ENCODE results near the gene DUSP18. TPM values are rescaled to one million over a fixed set of nuclear protein-coding genes. Genes with fewer than 3 reads are reported as not detected.
"Not testable (repeated sequence)": the region's sequence is repeated elsewhere in the genome, so short reads cannot be mapped to it uniquely, and the experiment has no call there.

DUSP18 gene
- total RNA-seq, 3 donors from 2014 or later: 5.9 to 12.0 (median 8.0) TPM

DNA sequence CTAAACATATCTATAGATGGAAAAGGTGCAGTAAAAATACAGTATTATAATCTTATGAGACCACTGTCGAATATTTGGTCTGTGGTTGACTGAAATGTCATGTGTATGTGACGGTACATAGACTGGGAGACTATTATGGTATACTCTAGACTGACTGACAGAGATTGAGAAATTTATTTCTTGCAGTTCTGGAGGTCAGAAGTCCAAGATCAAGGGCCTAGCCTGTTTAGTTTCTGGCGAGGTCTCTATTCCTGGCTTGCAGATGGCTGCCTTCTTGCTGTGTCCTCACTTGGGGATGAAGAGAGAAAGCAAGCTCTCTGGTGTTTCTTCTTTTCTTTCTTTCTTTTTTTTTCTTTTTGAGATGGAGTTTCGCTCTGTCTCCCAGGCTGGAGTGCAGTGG lies 19.7 kb upstream of the DUSP18 start:
- no peaks in the 10 kb centered on the region for H3K4me1 ChIP-seq
- H3K36me3 ChIP-seq: no peaks in the 10 kb centered on the region
- TF ChIP-seq POLR2AphosphoS5 (IDR thresholded peaks at IDR 0.05) (no peak), POLR2A (IDR thresholded peaks at IDR 0.05) (no peak)
- TF ChIP-seq, protein P1, sequence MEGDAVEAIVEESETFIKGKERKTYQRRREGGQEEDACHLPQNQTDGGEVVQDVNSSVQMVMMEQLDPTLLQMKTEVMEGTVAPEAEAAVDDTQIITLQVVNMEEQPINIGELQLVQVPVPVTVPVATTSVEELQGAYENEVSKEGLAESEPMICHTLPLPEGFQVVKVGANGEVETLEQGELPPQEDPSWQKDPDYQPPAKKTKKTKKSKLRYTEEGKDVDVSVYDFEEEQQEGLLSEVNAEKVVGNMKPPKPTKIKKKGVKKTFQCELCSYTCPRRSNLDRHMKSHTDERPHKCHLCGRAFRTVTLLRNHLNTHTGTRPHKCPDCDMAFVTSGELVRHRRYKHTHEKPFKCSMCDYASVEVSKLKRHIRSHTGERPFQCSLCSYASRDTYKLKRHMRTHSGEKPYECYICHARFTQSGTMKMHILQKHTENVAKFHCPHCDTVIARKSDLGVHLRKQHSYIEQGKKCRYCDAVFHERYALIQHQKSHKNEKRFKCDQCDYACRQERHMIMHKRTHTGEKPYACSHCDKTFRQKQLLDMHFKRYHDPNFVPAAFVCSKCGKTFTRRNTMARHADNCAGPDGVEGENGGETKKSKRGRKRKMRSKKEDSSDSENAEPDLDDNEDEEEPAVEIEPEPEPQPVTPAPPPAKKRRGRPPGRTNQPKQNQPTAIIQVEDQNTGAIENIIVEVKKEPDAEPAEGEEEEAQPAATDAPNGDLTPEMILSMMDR (IDR thresholded peaks at IDR 0.05): no peak
- no peak for DNase-seq (ENCODE audit: low spot score in 2 of 2)
- no peaks in the 10 kb centered on the region for H3K9me3 ChIP-seq
- no peak overlapping the region for H3K4me3 ChIP-seq
- no peaks in the 10 kb centered on the region for H3K27me3 ChIP-seq
- intact Hi-C loops (cut with DNase I; ENCODE audit: low total_unique reads): no loop called here
- no peak overlapping the region for H3K27ac ChIP-seq

DNA sequence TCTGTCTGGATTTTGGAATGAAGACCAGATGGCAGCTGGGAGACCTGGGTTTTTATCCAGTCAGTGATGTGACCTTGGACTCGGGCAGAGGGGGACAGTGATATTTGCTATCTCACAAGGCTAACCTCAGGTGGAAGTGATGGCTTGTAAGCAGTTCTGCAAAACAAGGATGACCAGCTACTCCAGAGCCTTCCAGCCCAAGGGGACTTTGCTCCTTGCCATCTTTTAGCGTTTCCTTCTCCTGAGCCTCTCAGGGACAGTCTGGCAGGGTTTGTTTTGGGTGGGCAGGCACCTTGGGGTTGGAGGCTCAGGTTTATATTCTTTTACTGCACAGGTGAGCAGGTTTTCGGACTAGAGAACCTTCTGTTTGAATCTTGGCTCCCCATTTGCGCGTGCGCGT lies 17.5 kb upstream of the DUSP18 start:
- no peak for DNase-seq (ENCODE audit: low spot score in 2 of 2)
- H3K27ac ChIP-seq: no peak overlapping the region

DNA sequence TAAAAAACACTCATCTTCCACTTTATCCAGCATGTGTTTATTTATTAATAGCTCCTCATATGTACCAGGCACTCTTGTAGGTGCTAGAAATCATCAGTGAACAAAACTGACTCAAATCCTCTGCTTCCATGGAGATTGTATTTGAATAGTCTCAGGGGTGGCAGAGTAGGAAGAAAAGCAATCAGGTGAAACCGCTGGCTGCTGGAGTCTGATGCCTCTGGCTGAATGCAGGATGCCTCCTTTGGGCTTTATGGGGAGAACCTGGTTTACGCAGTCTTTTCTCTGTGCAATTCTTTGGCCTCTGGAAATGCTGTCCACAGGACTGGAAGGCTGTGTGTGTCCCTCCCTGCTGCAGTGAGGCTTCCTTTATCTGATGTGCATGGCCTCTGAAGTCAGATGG lies 14.2 kb upstream of the DUSP18 start:
- TF ChIP-seq, protein P1 (IDR thresholded peaks at IDR 0.05): no peak
- no peak for TF ChIP-seq POLR2AphosphoS5 (IDR thresholded peaks at IDR 0.05)
- TF ChIP-seq POLR2A (IDR thresholded peaks at IDR 0.05): no peak
- Histone ChIP-seq H3K9me3 (no peaks in the 10 kb centered on the region), H3K27me3 (no peaks in the 10 kb centered on the region), H3K27ac (no peak overlapping the region), H3K4me3 (no peak overlapping the region), H3K36me3 (no peaks in the 10 kb centered on the region), H3K4me1 (no peaks in the 10 kb centered on the region)
- DNase-seq (ENCODE audit: low spot score in 2 of 2): no peak
- intact Hi-C loops (cut with DNase I; ENCODE audit: low total_unique reads): no loop called here

More for the DNA sequence above, 17.5 kb upstream of the DUSP18 start:
- no peaks in the 10 kb centered on the region for H3K36me3 ChIP-seq
- no peak for TF ChIP-seq POLR2AphosphoS5 (IDR thresholded peaks at IDR 0.05)
- TF ChIP-seq, protein P1 (IDR thresholded peaks at IDR 0.05): no peak
- no peak for TF ChIP-seq POLR2A (IDR thresholded peaks at IDR 0.05)
- no peaks in the 10 kb centered on the region for H3K9me3 ChIP-seq
- intact Hi-C loops (cut with DNase I; ENCODE audit: low total_unique reads): no loop called here
- H3K4me1 ChIP-seq: no peaks in the 10 kb centered on the region
- H3K4me3 ChIP-seq: no peak overlapping the region
- no peaks in the 10 kb centered on the region for H3K27me3 ChIP-seq

DNA sequence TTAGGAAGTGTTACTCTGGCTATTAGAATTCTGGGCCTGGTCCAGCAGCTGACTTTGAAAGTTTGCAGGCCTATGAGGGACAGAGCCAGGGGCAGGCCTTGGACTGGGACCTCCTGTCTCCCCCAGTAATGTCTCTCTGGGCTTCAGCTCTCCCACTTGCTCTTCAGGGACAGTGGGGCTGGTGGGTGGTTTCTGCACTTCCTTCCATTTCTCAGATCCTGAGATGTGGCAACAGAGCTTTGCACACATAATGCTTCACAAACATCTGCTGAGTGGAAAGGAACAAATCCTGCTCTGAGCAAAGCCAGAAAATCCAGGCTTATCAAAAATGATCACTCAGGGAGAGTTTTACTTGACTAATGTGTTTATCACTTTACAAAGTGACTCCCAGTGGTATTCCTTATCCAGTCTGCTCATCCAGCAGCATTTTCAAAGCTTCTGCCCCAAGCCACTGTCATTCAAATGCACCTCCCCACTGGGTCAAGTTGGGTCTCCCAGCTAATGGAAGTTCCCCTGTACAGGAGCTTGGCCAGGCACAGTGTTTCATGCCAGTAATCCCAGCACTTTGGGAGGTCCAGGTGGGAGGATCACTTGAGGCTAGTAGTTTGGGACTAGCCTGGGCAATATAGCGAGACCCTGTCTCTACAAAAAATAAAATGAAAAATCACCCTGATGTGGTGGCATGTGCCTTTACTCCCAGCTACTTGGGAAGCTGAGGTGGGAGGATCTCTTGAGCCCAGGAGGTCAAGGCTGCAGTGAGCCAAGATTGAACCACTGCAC lies 13.5 kb upstream of the DUSP18 start:
- intact Hi-C loops (cut with DNase I; ENCODE audit: low total_unique reads): no loop called here
- H3K27ac ChIP-seq: no peak overlapping the region

DNA sequence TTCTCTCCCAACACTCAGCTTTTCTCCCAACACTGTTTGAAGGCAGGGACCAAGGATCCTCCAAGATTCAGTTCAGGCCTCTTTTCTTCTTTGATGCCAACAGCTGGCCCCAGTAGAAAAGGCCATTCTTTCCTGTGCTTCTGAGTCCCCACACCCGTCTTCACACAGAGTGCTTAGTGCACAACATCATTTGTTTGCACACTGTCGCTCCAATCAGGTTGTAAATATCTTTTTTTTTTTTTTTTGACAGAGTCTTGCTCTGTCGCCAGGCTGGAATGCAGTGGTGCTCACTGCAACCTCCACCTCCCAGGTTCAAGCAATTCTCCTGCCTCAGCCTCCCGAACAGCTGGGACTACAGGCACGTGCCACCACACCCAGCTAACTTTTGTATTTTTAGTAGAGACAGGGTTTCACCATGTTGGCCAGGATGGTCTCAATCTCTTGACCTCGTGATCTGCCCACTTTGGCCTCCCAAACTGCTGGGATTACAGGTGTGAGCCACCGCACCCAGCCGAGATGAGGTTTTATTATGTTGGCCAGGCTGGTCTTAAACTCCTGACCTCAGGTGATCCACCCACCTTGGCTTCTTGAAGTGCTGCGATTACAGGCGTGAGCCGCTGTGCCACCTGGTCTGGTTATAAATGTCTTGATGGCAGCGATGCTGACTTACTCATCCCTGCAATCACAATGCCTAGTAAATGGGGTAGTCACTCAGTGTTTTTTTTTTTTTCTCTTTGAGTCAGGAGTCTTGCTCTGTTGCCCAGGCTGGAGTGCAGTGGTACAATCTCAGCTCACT lies 12.4 kb upstream of the DUSP18 start:
- intact Hi-C loops (cut with DNase I; ENCODE audit: low total_unique reads); H3K27me3 ChIP-seq; H3K4me3 ChIP-seq; H3K9me3 ChIP-seq; DNase-seq (ENCODE audit: low spot score in 2 of 2); H3K4me1 ChIP-seq; H3K27ac ChIP-seq; H3K36me3 ChIP-seq: not testable (repeated sequence)

More for the DNA sequence above, 13.5 kb upstream of the DUSP18 start:
- no peak for DNase-seq (ENCODE audit: low spot score in 2 of 2)
- H3K4me3 ChIP-seq: no peak overlapping the region
- TF ChIP-seq, protein P1 (IDR thresholded peaks at IDR 0.05): no peak
- no peak for TF ChIP-seq POLR2A (IDR thresholded peaks at IDR 0.05)
- no peak for TF ChIP-seq POLR2AphosphoS5 (IDR thresholded peaks at IDR 0.05)
- H3K4me1 ChIP-seq: no peaks in the 10 kb centered on the region
- no peaks in the 10 kb centered on the region for H3K9me3 ChIP-seq
- H3K36me3 ChIP-seq: no peaks in the 10 kb centered on the region
- H3K27me3 ChIP-seq: no peaks in the 10 kb centered on the region

DNA sequence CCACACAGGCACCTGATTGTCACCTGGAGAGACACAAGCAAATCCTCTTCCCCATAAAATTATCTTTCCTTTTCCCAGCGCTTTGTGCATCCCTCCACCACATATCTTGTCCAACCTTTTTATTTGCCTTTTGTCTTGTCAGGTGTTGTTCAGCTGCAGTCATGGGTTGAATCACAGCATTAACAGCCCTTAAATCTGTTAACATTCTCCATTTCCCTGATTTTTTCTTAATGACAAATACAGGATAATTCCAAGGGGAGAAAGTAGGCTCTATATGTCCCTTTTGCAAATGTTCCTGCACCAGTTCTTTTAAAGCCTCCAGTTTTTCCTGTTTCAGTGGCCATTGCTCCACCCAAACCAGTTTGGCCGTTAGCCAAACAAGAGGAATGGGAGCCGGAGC lies 8.9 kb upstream of the DUSP18 start:
- H3K27me3 ChIP-seq; H3K36me3 ChIP-seq; DNase-seq (ENCODE audit: low spot score in 2 of 2); intact Hi-C loops (cut with DNase I; ENCODE audit: low total_unique reads); H3K4me1 ChIP-seq; H3K27ac ChIP-seq; H3K9me3 ChIP-seq; H3K4me3 ChIP-seq: not testable (repeated sequence)

Data from breast epithelium (tissue), 4 donors.